NCI-H2107 treated with DMSO at 0.1 percent for 48 hours (cell line): ENCODE measurements around the gene SLC26A2.
"Not testable (repeated sequence)": the region's sequence is repeated elsewhere in the genome, so short reads cannot be mapped to it uniquely, and the experiment has no call there.

Source experiments
- DNase-seq: peaks from one replicate; lab custom pipeline; 2025; ENCODE audit not compliant: unreplicated experiment; lab: John Stamatoyannopoulos, UW

The SLC26A2 gene

DNA sequence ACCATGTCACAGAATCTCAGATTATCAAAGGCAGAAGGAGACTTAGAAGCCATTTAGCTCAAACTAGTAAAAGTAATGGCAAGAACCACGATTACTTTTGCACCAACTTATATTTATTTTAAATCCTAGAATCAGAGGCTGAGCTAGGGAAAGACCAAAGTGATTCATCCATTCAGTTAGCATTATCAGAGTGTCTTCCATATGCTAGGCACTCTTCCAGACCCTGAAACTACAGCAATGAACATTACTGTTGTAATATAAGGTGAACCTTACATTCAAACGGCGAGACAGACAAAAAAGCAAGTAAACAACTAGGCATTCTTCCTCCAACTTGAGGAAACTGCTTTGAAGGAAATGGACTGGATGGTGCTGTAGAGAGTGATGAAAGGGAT is 23.9 kb upstream of the SLC26A2 start:
- DNase-seq = no peak

DNA sequence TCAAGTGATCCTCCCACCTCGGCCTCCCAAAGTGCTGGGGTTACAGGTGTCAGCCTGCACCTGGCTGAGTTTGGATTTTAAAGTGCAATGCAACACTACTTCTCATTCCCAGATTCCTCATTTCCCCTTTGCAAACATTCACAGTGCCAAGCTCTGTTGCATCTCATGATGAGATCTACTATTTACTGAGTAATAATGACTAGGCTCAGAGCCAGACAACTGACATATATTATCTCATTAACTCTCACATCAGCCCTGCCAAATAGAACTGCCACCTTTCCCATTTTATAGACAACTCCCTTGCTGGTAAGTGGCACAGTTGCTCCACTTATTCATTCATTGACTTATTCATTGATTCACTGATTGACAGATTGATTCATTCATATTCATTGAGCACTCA is 22.9 kb upstream of the SLC26A2 start:
- DNase-seq = peak; percentile 10

DNA sequence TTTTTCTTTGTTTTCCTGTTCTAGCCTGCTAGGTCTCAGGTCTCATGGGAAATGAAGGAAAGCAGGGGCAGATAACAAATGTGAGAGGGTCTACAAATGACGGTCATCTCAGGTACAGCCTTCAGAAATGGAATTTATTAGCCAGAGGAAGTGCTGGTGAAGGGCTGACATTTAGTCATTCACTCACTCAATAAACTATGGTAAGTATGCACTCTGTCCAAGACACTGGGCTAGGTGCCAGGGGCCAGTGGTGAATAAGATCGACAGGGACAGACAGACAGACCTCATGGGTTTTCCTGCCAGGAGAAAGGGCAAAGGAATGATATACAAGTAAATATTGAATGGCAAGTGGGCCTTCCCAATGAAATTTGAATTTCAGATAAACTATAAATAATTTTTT is 22.3 kb upstream of the SLC26A2 start:
- no peak for DNase-seq

DNA sequence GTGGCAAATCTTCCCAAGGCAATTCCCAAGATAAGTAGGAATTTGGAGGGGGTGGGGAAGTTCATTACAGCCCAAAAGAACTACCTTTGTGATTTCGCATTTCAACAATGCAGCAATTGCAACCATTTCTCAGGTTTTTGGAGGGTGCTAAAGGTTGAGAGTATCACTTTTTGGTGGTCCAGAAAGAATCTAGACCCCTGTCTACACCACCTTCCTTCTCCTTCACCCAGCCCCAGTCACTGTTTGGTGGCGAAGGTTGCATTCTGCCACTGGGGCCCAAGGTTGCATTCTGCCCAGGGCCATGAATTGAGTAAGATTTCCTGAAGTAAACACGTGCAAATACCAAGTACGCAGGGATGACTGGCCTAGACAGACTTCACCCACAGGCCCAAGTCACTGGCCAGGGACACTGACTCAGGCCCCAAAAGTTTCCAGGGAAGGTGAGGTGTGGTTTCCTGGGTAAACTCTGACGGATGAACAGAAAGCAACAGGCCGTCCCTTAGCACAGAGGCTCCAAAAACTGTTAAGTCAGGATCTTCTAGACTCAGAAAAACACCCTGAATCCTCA is 21.7 kb upstream of the SLC26A2 start:
- no peak for DNase-seq

DNA sequence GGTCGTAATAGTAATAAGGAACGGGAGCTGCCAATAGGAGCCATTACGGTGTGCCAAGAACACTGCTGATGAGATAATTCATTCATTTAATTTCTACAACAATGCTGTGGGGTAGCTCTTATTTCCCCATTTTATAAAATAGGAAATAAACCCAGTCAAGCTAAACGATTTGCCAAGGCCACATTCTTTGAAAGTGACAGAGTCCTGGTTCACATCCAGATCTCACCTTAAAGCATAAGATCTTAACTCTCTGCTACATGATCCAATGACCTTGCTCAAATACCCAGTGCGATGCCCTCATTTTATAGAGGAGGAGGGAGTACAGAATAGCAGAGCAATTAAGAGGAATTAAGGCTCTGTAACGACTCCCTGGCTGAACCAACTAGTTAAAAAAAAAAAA is 21.0 kb upstream of the SLC26A2 start:
- no peak for DNase-seq

DNA sequence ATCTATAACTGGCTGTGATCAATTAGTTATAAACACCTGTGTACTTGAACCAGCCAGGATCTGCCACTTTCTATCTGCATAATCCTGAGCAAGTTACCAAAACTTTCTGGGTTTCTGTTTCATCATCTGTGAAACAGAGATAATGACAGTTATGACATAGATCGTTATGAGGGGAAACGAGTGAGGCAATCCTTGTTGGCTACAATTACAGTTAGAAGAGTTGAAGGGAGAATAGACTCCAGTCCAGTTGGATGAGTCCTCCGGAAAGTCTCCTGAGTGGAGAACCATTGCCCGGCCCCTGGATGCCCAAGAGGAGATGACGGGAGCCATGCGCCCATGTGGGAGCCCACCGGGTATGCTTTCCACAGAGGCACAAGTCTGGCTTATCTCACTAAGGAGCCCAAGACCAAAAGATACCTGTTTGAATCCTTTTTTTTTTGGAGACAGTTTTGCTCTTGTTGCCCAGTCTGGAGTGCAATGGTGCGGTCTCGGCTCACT is 20.4 kb upstream of the SLC26A2 start:
- DNase-seq = no peak

DNA sequence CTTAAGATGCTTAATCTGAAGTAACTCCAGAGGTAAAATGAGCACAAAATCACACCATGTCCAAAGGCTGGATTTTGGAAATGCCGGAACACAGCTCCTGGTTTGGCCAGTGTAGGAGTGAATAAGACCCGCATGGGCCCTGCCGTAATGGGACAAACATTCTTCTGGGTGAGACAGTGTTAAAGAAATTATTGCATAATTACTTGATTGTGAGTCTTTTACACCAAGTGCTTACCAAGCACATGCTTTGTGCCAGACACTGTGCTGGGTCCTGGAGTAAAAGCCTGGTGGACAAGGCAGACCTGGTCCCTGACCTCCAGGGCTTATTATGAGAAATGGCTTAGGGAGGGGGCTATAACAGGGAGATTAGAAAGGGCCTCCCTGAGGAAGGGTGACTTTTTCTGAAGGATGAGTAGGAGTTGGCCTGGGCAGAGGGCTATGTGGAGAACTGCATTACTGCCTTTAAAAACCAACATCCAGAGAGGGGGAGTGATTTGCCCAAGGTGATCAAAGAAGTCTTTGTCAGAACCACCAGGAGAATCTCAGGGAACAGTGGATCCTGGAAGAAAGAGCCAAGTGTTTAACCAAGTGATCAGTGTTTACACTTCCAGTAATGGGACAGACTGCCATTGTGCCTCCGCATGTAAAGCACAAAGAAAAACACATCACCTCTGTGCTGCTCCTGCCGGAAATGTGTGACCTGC is 19.5 kb upstream of the SLC26A2 start:
- DNase-seq = no peak

DNA sequence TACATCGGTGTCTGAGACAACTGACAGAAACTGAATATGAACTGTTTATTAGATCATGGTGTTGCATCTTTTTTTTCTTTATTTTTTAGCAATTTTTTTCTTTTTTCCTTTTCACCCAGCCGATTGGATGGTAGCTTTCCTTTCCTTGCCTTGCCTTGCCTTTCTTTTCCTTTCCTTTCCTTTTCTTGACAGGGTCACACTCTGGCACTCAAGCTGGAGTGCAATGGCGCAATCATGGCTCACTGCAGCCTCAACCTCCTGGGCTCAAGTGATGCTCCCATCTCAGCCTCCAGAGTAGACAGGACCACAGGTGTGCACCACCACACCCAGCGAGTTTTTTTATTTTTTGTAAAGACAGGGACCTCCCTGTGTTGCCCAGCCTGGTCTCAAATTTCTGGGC is 18.8 kb upstream of the SLC26A2 start:
- no peak for DNase-seq

DNA sequence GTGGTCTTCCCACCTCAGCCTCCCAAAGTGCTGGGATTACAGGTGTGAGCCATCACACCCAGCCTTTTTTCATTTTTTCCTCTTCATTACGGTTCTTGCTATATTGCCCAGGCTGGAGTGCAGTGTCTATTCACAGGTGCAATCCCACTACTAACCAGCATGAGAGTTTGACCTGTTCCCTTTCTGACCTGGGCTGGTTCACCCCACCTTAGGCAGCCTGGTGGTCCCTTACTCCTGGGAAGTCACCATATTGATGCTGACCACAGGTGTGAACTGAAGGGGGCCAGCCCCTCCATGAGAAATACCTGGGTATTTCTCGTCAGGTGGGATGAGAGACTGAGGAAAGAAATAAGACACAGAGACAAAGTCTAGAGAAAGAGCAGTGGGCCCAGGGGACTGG is 18.4 kb upstream of the SLC26A2 start:
- DNase-seq = no peak

DNA sequence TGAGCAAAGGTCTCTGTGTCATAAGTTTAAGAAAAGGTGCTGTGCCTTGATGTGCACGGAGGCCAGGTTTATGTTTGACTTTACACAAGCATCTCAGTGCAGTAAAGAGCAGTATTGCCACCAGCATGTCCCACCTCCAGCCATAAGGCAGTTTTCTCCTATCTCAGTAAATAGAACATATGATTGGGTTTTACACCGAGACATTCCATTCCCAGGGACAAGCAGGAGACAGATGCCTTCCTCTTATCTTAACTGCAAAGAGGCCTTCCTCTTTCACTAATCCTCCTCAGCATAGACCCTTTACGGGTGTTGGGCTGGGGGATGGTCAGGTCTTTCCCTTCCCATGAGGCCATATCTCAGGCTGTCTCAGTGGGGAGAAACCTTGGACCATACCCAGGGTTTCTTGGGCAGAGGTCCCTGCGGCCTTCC is 17.8 kb upstream of the SLC26A2 start:
- DNase-seq = not testable (repeated sequence)

DNA sequence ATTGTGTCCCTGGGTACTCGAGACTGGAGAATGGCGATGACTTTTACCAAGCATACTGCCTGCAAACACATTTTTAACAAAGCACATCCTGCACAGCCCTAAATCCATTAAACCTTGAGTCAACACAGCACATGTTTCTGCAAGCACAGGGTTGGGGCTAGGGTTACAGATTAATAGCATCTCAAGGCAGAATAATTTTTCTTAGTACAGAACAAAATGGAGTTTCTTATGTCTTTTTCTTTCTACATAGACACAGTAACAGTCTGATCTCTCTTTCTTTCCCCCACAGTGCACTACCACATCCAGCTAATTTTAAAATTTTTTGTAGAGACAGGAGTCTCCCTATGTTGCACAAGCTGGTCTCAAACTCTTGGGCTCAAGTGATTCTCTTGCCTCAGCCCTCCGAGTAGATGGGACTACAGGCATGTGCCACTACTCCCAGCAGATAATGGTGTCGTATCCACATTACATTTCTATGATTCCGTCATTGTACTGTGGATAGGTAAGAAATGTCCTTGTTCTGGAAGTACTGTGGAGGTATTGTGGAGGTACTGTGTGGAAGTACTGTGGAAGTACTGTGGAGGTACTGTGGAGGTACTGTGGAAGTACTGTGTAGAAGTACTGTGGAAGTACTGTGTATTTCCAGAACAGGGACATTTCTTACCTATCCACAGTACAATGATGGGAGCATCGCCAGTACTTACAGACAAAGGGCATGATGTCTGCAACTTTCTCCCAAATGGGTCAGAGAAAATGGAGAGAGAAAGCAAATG is 17.2 kb upstream of the SLC26A2 start:
- not testable (repeated sequence) for DNase-seq

DNA sequence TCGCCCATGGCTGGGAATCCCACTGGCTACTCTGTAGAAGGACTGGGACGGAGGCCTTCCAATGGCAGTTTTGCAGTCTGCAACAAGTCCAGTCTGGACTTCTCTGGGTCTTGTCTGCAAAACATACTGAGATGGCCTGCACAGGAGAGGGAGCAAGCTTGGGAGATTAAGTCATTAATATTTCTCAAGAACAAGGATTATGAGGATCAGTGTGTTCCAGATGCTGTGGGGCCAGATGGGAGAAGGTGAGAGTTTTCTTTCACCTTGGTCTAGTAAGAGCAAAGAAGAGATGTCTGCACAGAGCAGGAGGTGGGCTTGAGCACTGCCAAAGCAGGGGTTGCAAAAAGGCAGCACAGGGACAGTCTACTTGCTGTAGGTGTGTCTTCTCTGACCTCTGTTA is 15.9 kb upstream of the SLC26A2 start, which contains the start of gene PDE6A:
Gene PDE6A (minus strand): TSS at position 128 of the 400 bp plus-strand sequence. CDS start 120 bp downstream, at position 8.
- no peak for DNase-seq

DNA sequence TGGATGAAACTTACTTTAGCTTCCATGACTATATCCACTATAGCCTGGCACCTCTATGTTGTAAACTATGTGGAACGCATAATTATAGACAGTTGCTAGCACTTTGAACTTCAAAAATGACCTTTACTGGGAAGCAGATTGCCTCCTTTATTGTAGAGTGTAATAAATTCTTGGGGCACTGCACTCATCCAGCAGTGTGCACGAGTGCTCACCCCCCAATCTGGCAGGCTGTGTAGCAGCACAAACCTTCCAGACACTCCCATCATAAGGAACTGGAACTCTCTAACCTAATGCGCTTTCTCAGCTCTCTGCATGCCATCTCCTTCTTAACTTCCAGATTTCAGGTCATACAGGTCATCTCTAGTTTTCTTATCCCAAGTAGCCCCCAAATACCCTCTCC is 14.4 kb upstream of the SLC26A2 start:
- no peak for DNase-seq

DNA sequence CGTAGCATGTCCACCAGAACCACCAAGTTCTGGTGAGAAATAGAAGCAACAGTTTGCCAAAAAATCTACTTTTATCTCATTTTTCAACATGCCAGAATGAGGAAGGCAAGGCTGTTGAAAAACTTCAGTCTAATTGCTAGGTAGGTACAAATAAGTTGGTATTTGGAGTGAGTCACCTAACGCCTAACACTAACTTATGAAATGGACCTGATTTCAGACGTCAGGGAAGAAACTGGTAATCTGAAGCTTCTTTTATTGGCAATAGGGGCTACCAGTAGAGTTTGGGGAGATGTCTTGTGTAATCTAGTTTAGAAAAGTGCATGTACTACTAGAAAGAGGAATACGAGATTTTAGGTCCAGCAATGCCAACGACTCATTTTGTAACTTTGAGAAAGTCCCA is 11.6 kb upstream of the SLC26A2 start:
- no peak for DNase-seq

DNA sequence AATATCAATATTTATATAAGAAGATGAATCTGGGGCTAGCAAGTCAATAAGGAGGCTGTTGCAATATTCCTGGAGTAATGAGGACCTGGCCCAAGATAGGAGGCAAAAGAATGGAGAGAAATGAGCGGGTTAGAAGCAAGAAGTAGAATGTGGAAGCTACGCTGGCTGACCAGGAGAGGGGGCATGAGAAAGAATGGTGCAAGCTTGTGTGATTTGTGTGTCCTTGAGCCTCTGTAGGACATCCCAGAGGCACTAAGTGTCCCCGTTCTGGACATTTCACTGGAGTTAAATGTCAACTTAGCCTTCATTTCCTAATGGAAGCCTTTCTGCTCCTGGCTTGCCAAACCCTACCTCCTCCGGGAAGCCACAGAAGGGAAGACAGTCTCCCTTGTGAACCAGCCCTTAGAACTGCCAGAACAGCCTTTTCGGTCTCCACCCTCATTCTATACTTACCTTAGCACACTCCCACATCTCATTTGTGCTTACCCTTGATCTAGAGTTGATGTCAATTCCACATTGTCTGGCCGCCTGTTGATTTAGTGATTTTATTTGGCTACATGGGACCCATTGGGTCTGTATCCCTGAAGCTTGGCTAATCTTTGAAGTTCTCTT is 9.3 kb upstream of the SLC26A2 start:
- DNase-seq = no peak

DNA sequence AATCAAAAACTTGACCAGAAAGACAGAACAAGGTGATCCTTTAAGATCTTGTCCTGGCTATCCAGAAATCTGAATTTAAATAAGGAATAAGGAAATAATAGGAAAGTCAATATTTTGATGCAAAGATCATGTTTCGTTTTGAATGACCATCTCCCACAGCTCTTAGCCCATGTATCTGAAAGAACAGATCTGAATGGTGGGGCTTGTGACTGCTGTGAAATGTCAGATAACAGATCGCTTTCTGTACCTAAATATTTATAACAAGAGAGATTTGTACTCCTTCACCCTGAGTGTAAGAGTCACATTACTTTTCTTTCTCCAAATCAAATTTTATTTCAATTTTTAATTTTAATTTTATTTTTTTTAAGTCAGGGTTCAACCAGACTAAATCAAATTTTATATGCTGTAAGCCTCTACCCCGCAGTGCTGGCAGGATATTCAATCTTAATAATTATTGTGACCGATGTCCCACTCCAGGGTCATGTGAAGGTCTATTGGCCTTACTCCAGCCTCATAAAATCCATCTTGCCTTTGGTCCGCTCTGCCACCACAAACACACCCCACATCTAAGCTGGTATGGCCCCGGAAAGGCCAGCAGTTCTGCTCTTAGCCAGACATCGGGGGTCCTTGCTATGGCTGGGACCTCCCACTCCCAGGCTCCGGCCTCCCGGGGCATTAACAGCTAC is 7.0 kb upstream of the SLC26A2 start:
- DNase-seq = no peak

DNA sequence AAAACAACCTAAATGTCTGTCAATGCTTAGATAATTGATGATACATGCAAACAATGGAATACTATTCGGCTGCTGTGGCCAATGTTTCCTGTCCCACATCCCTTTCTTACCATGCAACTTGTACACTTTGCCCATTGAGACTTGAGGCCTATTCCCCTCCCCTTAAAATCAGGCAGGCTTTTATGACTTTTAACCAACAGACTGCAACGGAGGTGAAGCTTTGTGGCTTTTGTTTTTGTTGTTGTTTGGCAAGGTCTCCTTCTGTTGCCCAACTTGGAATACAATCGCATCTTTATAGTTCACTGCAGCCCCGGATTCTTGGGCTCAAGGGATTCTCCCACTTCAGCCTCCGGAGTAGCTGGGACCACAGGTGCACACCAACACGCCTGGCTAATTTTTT is 5.8 kb upstream of the SLC26A2 start:
- DNase-seq = no peak

DNA sequence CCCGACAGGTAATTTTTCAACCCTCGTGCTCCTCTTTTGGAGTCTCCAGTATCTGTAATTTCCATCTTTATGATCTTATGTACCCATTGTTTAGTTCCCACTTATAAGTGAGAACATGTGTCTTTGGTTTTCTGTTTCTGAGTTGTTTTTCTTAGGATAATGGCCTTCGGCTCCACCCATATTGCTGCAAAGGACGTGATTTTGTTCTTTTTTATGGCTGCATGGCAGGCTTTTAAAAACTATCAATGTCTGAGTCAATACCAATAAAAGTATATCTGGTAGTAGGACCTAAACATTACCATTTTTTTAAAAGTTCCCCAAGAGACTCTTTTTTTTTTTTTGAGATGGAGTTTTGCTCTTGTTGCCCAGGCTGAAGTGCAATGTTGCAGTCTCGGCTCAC is 3.9 kb upstream of the SLC26A2 start:
- DNase-seq = no peak

DNA sequence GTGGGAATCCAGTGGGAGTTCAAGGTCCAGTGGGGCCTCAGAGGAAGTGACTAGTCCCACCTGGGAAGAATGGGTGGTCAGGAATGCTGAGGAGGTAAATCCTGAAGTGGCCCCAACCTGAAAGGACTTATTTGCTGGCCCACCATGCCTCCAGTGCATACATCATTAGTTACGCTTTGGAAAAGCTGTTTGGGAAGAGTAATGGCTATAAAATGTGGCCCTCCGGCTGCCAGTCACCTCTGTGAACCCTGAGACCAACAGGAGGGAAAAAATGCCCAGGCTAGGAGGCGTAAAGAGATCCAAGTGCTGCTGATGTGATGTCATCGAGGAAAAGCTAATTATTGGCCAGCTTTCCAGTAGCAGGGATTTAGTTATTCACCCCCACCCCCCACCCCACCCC is 2.7 kb upstream of the SLC26A2 start:
- no peak for DNase-seq

DNA sequence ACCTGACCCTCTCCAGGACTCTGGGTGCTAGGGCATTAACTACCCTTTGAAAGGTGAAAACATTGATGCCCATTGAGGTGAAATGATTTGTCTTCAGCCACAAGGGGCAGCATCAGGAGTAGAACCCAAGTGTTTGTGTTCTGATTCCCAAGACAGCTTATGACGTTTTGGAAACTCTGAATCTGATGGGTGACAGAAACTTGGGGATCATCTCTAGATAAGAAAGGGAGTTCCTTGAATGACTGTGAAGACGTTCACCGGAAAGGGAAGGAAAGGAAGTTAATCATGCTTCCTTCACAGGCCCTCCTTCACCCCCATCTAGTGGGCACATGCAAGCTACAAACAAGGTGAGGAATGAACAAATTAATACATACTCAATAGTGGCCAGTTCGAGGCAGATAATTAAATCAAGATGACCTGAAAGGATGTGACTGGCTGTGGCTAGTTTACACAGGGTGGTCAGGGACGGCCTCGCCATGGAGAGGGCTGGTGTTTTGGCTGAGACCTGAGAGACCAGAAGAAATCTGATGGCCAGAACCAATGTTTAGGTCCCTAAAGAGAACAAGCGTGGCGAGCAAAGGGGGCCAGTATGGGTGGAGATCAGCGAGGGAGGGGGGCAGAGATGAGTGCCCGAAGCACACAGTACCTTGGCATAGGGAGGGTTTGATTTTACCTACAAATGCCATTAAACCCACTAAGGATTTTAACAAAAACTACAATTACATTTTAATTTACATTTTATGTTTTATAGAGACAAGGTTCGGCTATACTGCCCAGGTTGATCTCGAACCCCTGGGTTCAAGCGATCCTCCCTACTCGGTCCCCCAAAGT is 937 bp upstream of the SLC26A2 start:
- DNase-seq = no peak
